ENCODE data around the gene CPNE7.

The CPNE7 gene

GRCh38 chr16:89606006-89606405, 30.4 kb downstream of the CPNE7 start:
- no peak for TF ChIP-seq CTCF (IDR thresholded peaks at IDR 0.05; ENCODE audit: borderline replicate concordance, control extremely low read depth, extremely low read depth, insufficient read depth, missing control alignments)
- no peak for DNase-seq (ENCODE audit: low spot score)
- in situ Hi-C loops (cut with MboI; ENCODE audit: low sequenced_read_pairs, unreplicated experiment), result no loop called here

- no peak for TF ChIP-seq CTCF (IDR thresholded peaks at IDR 0.05; ENCODE audit: borderline replicate concordance, control extremely low read depth, extremely low read depth, insufficient read depth, missing control alignments)
- no peak for DNase-seq (ENCODE audit: low spot score)
- in situ Hi-C loops (cut with MboI; ENCODE audit: low sequenced_read_pairs, unreplicated experiment), result no loop called here
Observed at GRCh38 chr16:89607453-89607852, 31.9 kb downstream of the CPNE7 start.

GRCh38 chr16:89607937-89608740, 32.6 kb downstream of the CPNE7 start:
- TF ChIP-seq CTCF (IDR thresholded peaks at IDR 0.05; ENCODE audit: borderline replicate concordance, control extremely low read depth, extremely low read depth, insufficient read depth, missing control alignments), result no peak
- DNase-seq (ENCODE audit: low spot score), result no peak
- in situ Hi-C loops (cut with MboI; ENCODE audit: low sequenced_read_pairs, unreplicated experiment), result no loop called here

GRCh38 chr16:89610108-89610453, 34.5 kb downstream of the CPNE7 start:
- in situ Hi-C loops (cut with MboI; ENCODE audit: low sequenced_read_pairs, unreplicated experiment), result no loop called here
- DNase-seq (ENCODE audit: low spot score), result no peak
- no peak for TF ChIP-seq CTCF (IDR thresholded peaks at IDR 0.05; ENCODE audit: borderline replicate concordance, control extremely low read depth, extremely low read depth, insufficient read depth, missing control alignments)

GRCh38 chr16:89612415-89613166, 37.0 kb downstream of the CPNE7 start:
- in situ Hi-C loops (cut with MboI; ENCODE audit: low sequenced_read_pairs, unreplicated experiment), result no loop called here
- TF ChIP-seq CTCF (IDR thresholded peaks at IDR 0.05; ENCODE audit: borderline replicate concordance, control extremely low read depth, extremely low read depth, insufficient read depth, missing control alignments), result no peak

GRCh38 chr16:89613231-89613953, 37.8 kb downstream of the CPNE7 start, which contains the start of gene DPEP1:
Gene DPEP1 (plus strand): TSS chr16:89613642. CDS start chr16:89630411, 16,769 bp downstream.
- in situ Hi-C loops (cut with MboI; ENCODE audit: low sequenced_read_pairs, unreplicated experiment), result no loop called here
- no peak for DNase-seq (ENCODE audit: low spot score)
- no peak for TF ChIP-seq CTCF (IDR thresholded peaks at IDR 0.05; ENCODE audit: borderline replicate concordance, control extremely low read depth, extremely low read depth, insufficient read depth, missing control alignments)

More at GRCh38 chr16:89612415-89613166, 37.0 kb downstream of the CPNE7 start:
- no peak for DNase-seq (ENCODE audit: low spot score)
